AG10803 (cell line): ENCODE measurements around the gene TMEM178A.
"Not testable (repeated sequence)": the region's sequence is repeated elsewhere in the genome, so short reads cannot be mapped to it uniquely, and the experiment has no call there.

ENCODE experiments used
- DNase-seq: peaks from one replicate; pipeline ENCODE4 v3.0.0; 2010; ENCODE audit warnings: low read depth
- H3K4me3 ChIP-seq: 2 replicates; pipeline ENCODE4 v1.5.1; 2011; ENCODE audit warnings: mild to moderate bottlenecking, low read length, control low read depth
- TF ChIP-seq, protein P1 (sequence below): conservative IDR thresholded peaks from 2 replicates; pipeline ENCODE4 v1.5.1; 2011; ENCODE audit warnings: mild to moderate bottlenecking, low read length, control low read depth, inconsistent platforms

TMEM178A gene

DNA sequence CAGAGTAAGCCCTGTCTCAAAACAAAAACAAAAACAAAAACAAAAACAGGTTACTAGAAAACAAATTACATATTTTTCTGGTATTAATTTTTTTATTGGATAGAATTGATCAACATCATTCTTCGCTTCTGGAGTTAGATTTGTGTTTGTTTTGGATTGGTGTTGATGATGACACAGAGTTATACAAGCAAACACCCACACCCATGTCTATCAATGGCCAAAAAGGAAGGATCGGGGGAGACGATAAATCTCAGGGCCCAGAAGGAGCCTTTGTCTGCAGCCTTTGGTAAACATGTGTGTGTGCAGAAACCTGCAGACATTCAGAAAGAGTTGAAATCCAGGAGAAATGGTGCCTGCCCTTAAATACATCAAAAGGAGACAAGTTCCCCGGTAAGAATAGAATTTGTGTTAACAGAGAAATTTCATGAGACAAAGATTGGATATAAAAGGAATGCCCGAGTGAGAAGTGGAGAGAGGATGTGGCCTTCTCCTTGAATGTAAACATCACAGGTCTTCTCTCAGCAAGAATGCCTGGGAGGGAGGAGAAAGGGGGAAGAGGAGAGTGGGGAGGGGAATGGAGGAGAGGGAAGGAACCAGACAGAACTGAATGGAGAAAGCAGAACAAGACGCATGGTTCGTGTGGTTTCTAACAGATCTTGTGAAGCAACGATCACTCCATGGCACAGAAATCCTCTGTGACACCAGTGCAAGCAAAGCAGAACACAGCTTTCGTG lies 40.4 kb upstream of the TMEM178A start:
- TF ChIP-seq, protein P1, sequence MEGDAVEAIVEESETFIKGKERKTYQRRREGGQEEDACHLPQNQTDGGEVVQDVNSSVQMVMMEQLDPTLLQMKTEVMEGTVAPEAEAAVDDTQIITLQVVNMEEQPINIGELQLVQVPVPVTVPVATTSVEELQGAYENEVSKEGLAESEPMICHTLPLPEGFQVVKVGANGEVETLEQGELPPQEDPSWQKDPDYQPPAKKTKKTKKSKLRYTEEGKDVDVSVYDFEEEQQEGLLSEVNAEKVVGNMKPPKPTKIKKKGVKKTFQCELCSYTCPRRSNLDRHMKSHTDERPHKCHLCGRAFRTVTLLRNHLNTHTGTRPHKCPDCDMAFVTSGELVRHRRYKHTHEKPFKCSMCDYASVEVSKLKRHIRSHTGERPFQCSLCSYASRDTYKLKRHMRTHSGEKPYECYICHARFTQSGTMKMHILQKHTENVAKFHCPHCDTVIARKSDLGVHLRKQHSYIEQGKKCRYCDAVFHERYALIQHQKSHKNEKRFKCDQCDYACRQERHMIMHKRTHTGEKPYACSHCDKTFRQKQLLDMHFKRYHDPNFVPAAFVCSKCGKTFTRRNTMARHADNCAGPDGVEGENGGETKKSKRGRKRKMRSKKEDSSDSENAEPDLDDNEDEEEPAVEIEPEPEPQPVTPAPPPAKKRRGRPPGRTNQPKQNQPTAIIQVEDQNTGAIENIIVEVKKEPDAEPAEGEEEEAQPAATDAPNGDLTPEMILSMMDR, result no peak
- DNase-seq, result peak; percentile 7
- no peak overlapping the region for H3K4me3 ChIP-seq

DNA sequence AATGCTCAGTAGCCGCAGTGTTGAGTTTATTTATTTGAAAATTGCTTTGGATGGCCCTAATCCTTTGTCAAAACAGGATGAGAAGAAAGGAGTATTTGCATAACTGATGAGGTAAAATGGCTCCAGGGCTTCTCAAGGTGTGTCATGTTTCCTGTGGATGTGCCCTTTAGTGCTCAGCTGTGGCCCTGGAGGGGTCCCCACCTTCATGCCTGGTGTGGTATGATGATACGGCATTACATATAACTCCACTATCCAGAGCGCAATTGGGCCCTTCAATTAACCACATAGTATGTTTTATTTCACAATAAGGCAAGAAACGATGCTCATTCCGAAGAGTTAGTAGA lies 39.8 kb upstream of the TMEM178A start:
- peak; percentile 6 for DNase-seq
- TF ChIP-seq, protein P1, result no peak
- no peak overlapping the region for H3K4me3 ChIP-seq

DNA sequence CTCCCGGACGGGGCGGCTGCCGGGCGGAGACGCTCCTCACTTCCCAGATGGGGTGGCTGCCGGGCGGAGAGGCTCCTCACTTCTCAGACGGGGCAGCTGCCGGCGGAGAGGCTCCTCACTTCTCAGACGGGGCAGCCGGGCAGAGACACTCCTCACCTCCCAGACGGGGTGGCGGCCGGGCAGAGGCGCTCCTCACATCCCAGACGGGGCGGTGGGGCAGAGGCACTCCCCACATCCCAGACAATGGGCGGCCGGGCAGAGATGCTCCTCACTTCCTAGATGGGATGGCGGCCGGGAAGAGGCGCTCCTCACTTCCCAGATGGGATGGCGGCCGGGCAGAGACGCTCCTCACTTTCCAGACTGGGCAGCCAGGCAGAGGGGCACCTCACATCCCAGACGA lies 37.4 kb upstream of the TMEM178A start:
- DNase-seq, H3K4me3 ChIP-seq: not testable (repeated sequence)

DNA sequence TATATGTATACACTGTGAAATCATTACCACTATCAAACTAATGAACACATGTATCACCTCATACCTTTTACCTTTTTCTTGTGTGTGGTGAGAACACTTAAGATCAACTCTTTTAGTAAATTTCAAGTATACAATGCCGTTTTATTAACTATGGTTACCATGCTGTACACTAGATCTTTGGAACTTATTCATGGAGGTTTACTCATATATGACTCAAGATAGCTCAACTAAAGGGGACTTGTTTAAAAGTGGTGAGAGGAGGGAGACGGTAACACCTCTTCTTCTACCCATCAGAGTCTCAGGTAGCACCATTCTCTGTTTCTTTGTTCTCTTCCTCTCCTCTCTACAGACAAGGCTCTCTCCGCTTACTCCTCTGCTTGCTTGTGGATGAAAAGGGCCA lies 36.1 kb upstream of the TMEM178A start:
- TF ChIP-seq, protein P1, result no peak
- no peak overlapping the region for H3K4me3 ChIP-seq
- no peak for DNase-seq

DNA sequence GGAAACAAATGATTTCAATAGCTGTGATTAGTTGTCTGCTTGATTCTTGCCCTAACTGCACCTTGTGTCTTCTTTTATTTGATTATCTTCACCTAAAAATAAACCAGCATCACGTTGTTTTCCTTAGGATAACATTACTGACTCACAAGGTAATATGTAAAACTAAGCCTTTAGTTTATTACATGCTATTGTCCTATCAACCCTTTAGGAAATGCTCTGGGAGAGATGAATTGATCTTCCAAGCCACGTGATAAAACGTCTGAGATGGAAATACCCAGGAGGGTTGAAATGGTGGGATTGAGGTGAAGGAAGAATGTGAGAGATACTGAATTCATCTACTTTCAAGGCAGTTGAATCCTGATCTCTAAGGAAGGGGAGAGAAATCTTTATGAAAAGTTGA lies 34.5 kb upstream of the TMEM178A start:
- TF ChIP-seq, protein P1, result no peak

DNA sequence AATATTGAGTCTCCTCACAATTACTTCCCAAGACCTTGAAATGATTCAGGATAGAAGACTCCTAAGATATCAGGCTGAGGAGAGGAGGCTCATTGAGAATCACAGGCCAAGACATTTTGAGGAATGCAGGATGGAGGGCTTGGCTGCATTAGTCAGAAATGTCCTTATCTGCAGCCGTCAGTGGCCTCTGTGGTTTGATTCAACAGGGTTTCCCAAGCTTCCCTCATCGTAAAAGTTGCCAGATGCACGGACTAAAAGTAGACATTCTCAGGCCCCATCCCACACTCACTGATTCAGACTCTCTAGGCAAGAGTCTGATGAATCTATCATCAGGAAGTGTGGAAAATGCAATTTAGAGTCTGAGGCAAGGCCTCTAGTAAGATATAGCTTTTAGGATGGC lies 34.0 kb upstream of the TMEM178A start:
- peak; percentile 97 for DNase-seq
- no peak overlapping the region for H3K4me3 ChIP-seq
- TF ChIP-seq, protein P1, result no peak

More for the DNA sequence above, 34.5 kb upstream of the TMEM178A start:
- H3K4me3 ChIP-seq, result no peak overlapping the region
- no peak for DNase-seq

DNA sequence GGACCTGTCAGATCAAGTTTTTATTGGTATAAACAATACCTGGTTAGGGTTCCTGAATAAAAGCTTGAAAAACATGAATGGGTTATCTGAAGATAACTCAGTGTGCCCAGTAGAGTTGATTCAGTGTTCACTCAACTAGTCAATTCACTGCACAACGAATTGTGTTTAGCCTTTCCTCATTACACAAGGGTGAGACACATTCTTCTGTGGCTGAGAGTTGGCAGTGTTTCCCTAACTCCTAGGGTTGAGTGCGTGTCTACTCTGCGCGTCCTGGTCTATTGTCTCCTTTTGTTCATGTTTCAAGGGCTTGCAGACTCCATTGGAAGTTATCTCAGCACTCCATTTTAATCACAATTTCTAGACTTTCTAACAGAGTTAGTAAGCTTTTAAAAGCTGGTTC lies 32.8 kb upstream of the TMEM178A start:
- H3K4me3 ChIP-seq, result no peak overlapping the region
- peak; percentile 91 for DNase-seq
- TF ChIP-seq, protein P1, result no peak

DNA sequence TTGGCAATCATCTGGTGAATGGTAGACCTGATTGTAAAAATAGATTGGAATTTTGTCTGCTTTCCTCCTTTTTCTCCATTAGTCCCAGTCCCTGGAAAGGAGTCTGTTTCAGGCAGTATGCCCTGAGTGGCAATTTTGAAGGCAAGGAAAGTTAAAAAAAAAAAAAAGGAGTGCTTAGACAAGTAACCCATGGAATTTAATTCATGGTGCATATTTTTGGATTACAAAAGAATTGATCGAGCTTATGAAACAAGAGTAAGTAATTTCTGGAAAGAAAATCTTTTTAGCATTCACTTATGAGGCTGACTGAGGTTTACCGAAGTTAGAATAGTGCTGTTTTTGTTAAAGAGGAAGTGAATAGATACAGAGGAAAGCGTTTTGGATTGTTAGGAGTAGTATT lies 29.4 kb upstream of the TMEM178A start:
- TF ChIP-seq, protein P1, result no peak
- DNase-seq, result peak; percentile 52

More for the DNA sequence above, 29.4 kb upstream of the TMEM178A start:
- H3K4me3 ChIP-seq, result no peak overlapping the region
